ENCODE measurements around the gene MKI67.

MKI67 gene

DNA sequence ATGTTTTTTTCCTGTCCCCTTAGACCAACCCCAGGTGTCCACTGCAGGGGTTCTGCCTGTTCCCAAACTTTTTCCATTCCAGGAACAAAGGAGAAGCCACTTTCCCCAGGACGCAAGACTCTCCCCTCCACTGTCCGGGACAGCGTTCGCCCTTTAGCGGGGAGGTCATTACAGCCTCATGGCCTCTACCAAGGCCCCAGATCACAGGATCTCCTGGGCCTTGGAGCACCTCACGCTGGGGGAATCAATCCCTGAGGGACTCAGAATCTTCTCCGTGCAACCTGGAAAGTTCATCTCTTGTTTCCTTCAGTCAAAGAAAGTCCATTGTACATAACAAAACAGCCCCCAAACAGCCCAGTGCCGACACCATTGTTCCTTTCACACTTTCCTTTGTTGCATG, 41.2 kb downstream of the MKI67 start:
- H3K27me3 ChIP-seq (ENCODE audit: control insufficient read depth, low read length) = no peaks in the 10 kb centered on the region
- TF ChIP-seq EZH2phosphoT487 (IDR thresholded peaks at IDR 0.05; ENCODE audit: borderline replicate concordance, low read length) (no peak), CTCF (IDR thresholded peaks at IDR 0.05; ENCODE audit: low read depth, low read length, poor library complexity, severe bottlenecking) (no peak)
- no peaks in the 10 kb centered on the region for H3K9me3 ChIP-seq (ENCODE audit: control insufficient read depth, insufficient read depth, low read length)
- H3K4me3 ChIP-seq (ENCODE audit: low read length) = no peak overlapping the region
- no peaks in the 10 kb centered on the region for H3K4me1 ChIP-seq (ENCODE audit: control insufficient read depth, low read length)
- H3F3A ChIP-seq (ENCODE audit: control insufficient read depth, insufficient read depth) = no peaks in the 10 kb centered on the region
- no peaks in the 10 kb centered on the region for H3K79me2 ChIP-seq (ENCODE audit: control insufficient read depth, low read length)
- no peak overlapping the region for H3K4me2 ChIP-seq (ENCODE audit: low read length)
- H4K20me1 ChIP-seq (ENCODE audit: control insufficient read depth, insufficient read depth, low read depth, low read length) = no peaks in the 10 kb centered on the region
- H3K36me3 ChIP-seq (ENCODE audit: control insufficient read depth, low read length) = no peaks in the 10 kb centered on the region
- no peaks in the 10 kb centered on the region for H3K9me2 ChIP-seq (replicated peaks; ENCODE audit: control insufficient read depth, low read length)
- no peak overlapping the region for H3K27ac ChIP-seq (ENCODE audit: low read depth, low read length)

GRCh38 chr10:128084364-128084763, 41.9 kb downstream of the MKI67 start:
- Histone ChIP-seq H3K27me3 (ENCODE audit: control insufficient read depth, low read length) (no peaks in the 10 kb centered on the region), H4K20me1 (ENCODE audit: control insufficient read depth, insufficient read depth, low read depth, low read length) (no peaks in the 10 kb centered on the region), H3K4me1 (ENCODE audit: control insufficient read depth, low read length) (no peaks in the 10 kb centered on the region), H3K79me2 (ENCODE audit: control insufficient read depth, low read length) (no peaks in the 10 kb centered on the region), H3K27ac (ENCODE audit: low read depth, low read length) (no peak overlapping the region), H3F3A (ENCODE audit: control insufficient read depth, insufficient read depth) (no peaks in the 10 kb centered on the region), H3K36me3 (ENCODE audit: control insufficient read depth, low read length) (peaks cover 2% of the 10 kb centered on the region; the same call in 1 of the 2 replicates), H3K9me2 (replicated peaks; ENCODE audit: control insufficient read depth, low read length) (no peaks in the 10 kb centered on the region), H3K4me3 (ENCODE audit: low read length) (no peak overlapping the region), H3K4me2 (ENCODE audit: low read length) (no peak overlapping the region), H3K9me3 (ENCODE audit: control insufficient read depth, insufficient read depth, low read length) (no peaks in the 10 kb centered on the region)
- no peak for TF ChIP-seq EZH2phosphoT487 (IDR thresholded peaks at IDR 0.05; ENCODE audit: borderline replicate concordance, low read length)
- no peak for TF ChIP-seq CTCF (IDR thresholded peaks at IDR 0.05; ENCODE audit: low read depth, low read length, poor library complexity, severe bottlenecking)

- H4K20me1 ChIP-seq (ENCODE audit: control insufficient read depth, insufficient read depth, low read depth, low read length) = no peaks in the 10 kb centered on the region
- no peaks in the 10 kb centered on the region for H3K9me3 ChIP-seq (ENCODE audit: control insufficient read depth, insufficient read depth, low read length)
- no peaks in the 10 kb centered on the region for H3K4me1 ChIP-seq (ENCODE audit: control insufficient read depth, low read length)
- H3K79me2 ChIP-seq (ENCODE audit: control insufficient read depth, low read length) = no peaks in the 10 kb centered on the region
- no peaks in the 10 kb centered on the region for H3F3A ChIP-seq (ENCODE audit: control insufficient read depth, insufficient read depth)
- no peaks in the 10 kb centered on the region for H3K27me3 ChIP-seq (ENCODE audit: control insufficient read depth, low read length)
- no peak overlapping the region for H3K4me2 ChIP-seq (ENCODE audit: low read length)
- peaks cover 7% of the 10 kb centered on the region for H3K36me3 ChIP-seq (ENCODE audit: control insufficient read depth, low read length)
- H3K9me2 ChIP-seq (replicated peaks; ENCODE audit: control insufficient read depth, low read length) = no peaks in the 10 kb centered on the region
- no peak overlapping the region for H3K4me3 ChIP-seq (ENCODE audit: low read length)
- TF ChIP-seq CTCF (IDR thresholded peaks at IDR 0.05; ENCODE audit: low read depth, low read length, poor library complexity, severe bottlenecking) = no peak
- no peak for TF ChIP-seq EZH2phosphoT487 (IDR thresholded peaks at IDR 0.05; ENCODE audit: borderline replicate concordance, low read length)
- no peak overlapping the region for H3K27ac ChIP-seq (ENCODE audit: low read depth, low read length)
Measured at GRCh38 chr10:128083191-128083895, 42.9 kb downstream of the MKI67 start.

Measured in DOHH2 (cell line).